ENCODE measurements around the gene ICAM2.
"Not testable (repeated sequence)": the region's sequence is repeated elsewhere in the genome, so short reads cannot be mapped to it uniquely, and the experiment has no call there.

The ICAM2 gene

DNA sequence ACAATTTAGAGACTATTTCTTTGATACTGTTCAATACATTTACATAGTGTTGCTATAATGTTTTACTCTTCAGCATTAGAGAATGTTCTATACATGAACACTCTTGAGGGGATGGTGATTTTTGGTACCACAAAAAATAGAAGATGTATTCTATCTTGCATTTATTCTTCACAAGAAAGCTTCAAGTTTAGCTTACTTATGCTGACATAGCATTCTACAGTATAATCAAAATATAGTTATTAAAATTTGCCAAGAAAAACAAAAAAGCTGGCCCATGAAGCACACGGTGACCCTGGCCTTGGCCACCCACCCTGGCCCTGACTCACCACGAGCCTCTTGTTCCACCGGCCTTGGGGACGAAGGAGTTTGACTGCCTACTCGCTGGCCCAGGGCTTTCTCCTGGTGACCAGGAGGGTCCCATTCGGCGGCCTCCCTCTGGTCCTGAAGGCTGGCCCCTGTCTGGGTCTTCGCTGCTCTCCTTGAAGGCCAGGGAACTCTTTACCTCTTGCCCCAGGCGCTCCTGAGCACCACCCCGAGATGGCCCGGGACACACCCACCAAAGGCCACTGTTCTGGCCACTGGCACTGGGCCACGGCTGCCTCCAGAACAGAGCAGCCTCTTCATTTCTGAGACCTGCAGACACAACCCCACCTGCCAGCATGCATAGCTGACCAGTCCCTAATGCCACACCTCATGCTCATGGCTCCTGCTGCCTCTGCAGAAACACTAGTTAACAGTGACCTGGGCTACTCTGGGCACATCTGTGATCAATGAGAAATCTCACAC lies 22.5 kb upstream of the ICAM2 start:
- no peak for DNase-seq (ENCODE audit: low read depth)

- DNase-seq (ENCODE audit: low read depth) = no peak
Observed at GRCh38 chr17:64041912-64042311, 21.5 kb upstream of the ICAM2 start.

GRCh38 chr17:64040206-64040605 lies 19.8 kb upstream of the ICAM2 start:
- DNase-seq (ENCODE audit: low read depth) = no peak

DNA sequence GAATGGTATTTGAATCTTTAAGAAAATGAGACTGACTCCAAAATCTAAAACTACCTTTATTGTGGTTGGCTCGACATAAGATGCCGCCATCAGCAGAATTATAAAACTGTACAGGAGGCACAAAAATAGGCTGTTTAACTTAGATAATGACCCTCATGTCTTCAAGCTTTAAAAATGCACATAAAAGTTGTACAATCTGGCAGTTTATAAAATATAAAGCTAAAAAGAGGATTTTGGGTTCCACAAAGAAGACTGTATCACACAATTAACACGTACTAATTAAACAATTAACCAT lies 18.6 kb upstream of the ICAM2 start:
- DNase-seq (ENCODE audit: low read depth) = no peak

GRCh38 chr17:64038331-64039105 lies 18.1 kb upstream of the ICAM2 start:
- no peak for DNase-seq (ENCODE audit: low read depth)

DNA sequence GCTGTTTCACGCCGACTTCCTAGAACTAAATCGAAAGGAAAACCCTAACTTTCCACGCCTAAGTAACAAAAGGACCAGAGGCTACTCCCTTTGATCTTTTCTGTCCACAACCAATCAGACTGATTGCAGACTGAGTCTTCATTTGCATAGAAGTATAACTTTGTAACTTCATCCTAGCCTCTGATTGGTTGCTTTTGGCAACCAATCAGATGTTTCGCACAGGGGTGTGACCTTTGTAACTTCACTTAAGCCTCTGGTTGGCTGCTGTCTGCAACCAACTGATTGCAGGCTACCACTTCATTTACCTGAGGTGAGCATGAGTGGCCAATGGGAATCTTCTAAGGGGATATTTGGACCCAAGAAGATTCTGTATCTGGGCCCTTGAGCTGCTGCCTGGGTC lies 17.4 kb upstream of the ICAM2 start:
- DNase-seq (ENCODE audit: low read depth) = no peak

DNA sequence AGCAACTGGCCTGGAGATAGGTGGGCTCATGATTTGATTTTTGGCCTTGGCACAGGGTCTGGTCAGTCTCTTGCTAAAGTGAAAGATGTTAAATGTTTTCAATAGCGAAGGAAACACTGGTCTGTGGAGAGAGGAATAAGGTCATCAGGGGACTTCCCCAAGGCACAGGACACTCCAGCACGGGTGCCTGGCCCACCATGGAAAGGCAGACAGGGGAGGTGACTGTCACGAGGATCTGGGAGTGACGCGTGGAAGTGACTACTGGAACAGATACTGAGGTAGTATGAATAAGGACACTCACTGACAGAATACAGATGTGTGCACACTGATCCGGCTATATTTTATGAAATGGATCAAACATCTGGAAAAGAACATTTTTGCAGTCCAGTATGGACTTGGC lies 16.7 kb upstream of the ICAM2 start:
- no peak for DNase-seq (ENCODE audit: low read depth)

GRCh38 chr17:64036198-64036922 lies 15.9 kb upstream of the ICAM2 start:
- DNase-seq (ENCODE audit: low read depth) = no peak

- no peak for DNase-seq (ENCODE audit: low read depth)
Observed at GRCh38 chr17:64032081-64032480, 11.6 kb upstream of the ICAM2 start.

DNA sequence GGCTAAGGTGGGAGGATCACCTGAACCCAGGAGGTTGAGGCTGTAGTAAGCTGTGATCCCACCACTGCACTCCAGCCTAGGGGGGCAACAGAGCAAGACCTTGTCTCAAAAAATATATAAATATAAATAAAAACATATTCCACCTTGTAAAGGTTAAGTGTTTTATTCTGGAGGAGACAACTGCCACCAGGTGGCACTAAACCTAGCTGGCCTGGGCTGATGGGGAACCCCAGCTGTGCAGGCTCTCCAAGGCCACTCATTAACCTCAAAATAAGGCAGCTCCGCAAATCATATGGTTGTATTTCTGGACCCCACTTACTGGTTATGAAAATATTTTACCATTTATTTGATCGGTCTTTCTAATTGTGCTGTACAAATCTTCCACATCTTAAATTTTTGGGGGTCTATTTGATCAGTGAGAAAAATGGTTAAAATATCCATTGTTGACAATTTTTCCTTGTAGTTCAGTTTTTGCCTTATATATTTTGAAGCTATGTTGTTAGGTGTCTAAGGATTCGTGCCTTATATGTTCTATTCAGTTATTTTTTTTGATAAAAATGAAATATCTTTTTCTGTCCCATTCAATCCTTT lies 8.5 kb upstream of the ICAM2 start:
- DNase-seq (ENCODE audit: low read depth) = peak; percentile 57

- peak; percentile 82 for DNase-seq (ENCODE audit: low read depth)
Observed at GRCh38 chr17:64025732-64026294, 5.4 kb upstream of the ICAM2 start.

- DNase-seq (ENCODE audit: low read depth) = peak; percentile 39
Observed at GRCh38 chr17:64024781-64025731, 4.6 kb upstream of the ICAM2 start.

- DNase-seq (ENCODE audit: low read depth) = no peak
Observed at GRCh38 chr17:64024215-64024654, 3.8 kb upstream of the ICAM2 start.

GRCh38 chr17:64022611-64023063 lies 2.2 kb upstream of the ICAM2 start:
- no peak for DNase-seq (ENCODE audit: low read depth)

- DNase-seq (ENCODE audit: low read depth) = not testable (repeated sequence)
Observed at GRCh38 chr17:64019551-64019961, 877 bp downstream of the ICAM2 start.

DNA sequence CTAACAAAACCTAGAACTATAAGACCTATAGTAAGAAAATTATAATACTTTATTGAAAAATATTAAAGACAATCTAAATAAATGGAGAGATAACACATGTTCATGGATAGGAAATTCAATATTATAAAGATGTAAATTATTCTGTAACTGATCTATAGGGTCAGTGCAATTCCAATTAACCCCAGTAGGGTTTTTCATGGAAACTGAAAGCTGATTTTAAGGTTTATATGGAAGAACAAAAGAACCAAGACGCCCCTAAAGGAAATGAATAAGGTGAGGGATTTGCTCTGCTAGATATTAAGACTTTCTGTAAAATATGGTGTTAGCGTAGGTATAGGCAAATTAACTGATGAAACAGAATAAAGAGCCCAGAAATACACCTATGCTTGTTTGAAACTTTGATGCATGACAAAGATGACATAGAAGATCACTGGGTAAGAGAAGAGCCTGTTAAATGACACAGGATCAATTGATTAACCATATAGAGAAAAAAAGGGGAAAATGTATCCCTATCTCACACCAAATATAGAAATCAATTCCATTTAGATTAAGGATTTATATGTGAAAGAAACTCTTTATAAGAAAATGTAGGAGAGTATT lies 3.0 kb downstream of the ICAM2 start:
- no peak for DNase-seq (ENCODE audit: low read depth)

DNA sequence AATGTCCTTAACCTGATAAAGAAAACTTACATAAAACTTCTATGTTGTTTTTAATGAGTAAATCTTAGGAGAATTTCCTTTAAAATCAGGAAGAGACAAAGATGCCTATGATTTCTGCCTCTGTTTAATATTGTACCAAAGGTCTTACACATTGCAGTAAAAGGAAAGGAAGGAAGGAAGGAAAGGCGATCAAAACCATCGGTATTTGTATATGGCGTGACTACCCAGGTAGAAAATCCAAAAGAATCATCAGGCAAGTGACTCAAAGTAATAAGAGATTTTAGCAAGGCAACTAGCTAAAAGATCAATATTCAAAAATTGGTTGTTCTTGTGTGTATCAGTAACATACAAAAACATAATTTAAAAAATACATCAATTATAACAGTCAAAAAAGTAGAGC lies 3.5 kb downstream of the ICAM2 start:
- no peak for DNase-seq (ENCODE audit: low read depth)

GRCh38 chr17:64016231-64016784 lies 4.1 kb downstream of the ICAM2 start:
- DNase-seq (ENCODE audit: low read depth) = no peak

- DNase-seq (ENCODE audit: low read depth) = no peak
Observed at GRCh38 chr17:64015447-64015846, 5.0 kb downstream of the ICAM2 start.

Data from activated T-helper 9 cell treated with anti-CD3 and anti-CD28 coated beads, Interleukin-2, amount 50 U/mL, for 16 hours (primary cell).